ENCODE measurements around the gene KCNAB2.
A peak's percentile ranks its signal among the peaks of the same experiment; 100 is the strongest.

KCNAB2 gene

DNA sequence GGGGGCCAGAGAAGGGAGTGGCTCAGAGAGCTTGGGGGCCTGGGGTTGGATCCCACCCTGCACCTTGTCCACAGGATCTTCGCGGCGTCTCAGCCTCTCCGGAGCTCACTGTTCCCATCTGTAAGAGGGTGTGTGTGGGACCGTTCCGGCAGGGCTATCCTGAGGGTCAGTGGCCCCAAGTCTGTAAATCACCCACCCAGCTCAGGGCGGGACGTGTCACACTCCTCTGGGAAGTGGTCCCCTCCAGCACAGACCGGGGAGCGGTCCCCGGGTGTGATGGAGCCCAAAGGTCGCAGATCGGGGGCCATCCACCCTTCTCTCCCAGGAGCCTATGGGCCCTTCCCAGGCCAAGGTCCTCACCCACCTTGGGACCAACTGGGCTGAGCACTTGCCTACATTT, 40.0 kb downstream of the KCNAB2 start:
- DNase-seq, result no peak

DNA sequence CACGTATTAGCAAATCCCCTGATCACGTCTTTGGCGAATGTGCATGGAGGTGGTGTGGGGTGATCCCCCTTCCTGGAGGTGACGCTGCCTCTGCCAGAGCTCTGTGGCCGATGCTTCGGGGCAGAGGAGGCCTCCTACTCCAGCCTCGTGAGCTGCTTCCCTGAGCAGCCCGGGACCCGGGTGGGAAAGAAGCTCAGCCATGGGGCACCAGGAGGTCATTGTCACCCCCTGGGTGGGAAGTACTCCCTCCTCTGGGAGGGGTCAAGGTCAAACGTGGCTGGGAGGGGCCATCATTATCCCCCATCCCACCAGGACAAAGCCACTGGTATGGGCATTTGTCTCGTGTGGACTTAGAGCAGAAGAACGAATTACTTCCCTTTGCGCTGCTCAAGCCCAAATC, 40.7 kb downstream of the KCNAB2 start:
- DNase-seq, result no peak

GRCh38 chr1:6086762-6087376, 41.2 kb downstream of the KCNAB2 start:
- DNase-seq, result no peak

GRCh38 chr1:6087377-6087772, 41.7 kb downstream of the KCNAB2 start:
- no peak for DNase-seq

DNA sequence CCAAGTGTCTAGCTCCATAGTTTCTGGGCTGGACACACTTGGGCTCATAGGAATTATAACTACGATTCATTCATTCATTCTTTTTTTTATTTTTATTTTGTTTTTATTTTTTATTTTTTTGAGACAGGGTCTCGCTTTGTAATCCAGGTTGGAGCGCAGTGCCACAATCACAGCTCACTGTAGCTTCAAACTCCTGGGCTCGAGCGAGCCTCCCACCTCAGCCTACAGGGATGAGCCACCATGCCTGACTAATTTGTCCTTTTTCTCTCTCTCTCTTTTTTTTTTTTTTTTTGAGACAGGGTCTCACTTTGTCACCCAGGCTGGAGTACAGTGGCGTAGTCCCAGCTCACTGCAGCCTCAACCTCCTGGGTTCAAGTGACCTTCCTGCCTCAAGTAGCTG, 42.3 kb downstream of the KCNAB2 start:
- DNase-seq, result no peak

- no peak for DNase-seq
Measured at GRCh38 chr1:6088956-6089355, 43.3 kb downstream of the KCNAB2 start.

DNA sequence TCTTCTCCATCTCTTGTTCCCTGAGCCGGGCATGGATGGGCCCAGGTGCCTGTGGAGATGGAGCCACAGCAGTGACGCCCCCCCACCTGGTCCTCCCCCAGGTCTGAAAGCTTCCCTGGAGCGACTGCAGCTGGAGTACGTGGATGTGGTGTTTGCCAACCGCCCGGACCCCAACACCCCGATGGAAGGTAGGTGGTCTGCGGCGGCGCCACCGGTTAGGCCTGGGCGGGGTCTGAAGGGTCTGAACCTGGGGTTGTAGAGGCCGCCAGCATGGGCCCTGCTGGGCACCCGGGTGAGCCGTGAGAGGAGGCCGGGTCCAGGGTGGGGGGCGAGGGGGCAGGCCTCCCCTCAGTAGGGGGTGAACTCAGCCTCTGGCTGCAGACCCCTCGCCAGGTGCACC, 44.6 kb downstream of the KCNAB2 start:
- DNase-seq, result no peak

GRCh38 chr1:6090996-6091822, 45.5 kb downstream of the KCNAB2 start:
- peak; percentile 16 for DNase-seq

DNA sequence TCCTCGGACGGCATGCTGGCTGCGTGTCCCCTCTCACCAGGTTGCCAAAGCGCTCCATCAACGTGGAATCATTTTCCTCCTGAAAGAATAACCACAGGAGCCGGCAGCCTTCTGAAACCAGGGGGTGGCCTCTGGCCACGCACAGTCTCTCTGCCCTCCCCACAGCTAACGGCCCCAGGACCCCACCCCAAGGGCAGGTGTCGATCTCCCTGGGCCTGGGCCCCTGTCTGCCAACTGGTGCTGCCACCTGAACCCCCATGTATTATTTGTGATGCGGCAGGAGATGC, 46.1 kb downstream of the KCNAB2 start:
- no peak for DNase-seq

GRCh38 chr1:6092211-6092610, 46.5 kb downstream of the KCNAB2 start:
- DNase-seq, result no peak

GRCh38 chr1:6093071-6093470, 47.4 kb downstream of the KCNAB2 start:
- DNase-seq, result no peak

GRCh38 chr1:6093611-6094010, 47.9 kb downstream of the KCNAB2 start:
- no peak for DNase-seq

DNA sequence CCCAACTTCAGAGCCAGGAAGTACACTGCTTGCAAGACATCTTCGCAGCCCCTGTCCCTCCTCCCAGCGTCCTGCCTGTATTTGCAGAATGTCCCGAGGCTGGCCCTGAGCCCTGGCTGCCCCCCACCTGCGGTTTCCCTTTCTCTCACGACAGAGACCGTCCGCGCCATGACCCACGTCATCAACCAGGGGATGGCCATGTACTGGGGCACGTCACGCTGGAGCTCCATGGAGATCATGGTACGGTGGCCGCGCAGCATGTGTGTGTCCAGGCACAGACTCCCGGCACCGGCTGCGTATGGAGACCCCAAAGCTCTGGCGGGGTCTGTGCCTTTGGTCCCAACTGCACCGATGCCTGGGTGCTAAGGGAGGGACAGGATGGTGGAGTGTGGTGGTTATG, 48.6 kb downstream of the KCNAB2 start:
- DNase-seq, result no peak

- DNase-seq, result no peak
Measured at GRCh38 chr1:6094801-6095505, 49.3 kb downstream of the KCNAB2 start.

- no peak for DNase-seq
Measured at GRCh38 chr1:6095511-6096242, 50.0 kb downstream of the KCNAB2 start.

DNA sequence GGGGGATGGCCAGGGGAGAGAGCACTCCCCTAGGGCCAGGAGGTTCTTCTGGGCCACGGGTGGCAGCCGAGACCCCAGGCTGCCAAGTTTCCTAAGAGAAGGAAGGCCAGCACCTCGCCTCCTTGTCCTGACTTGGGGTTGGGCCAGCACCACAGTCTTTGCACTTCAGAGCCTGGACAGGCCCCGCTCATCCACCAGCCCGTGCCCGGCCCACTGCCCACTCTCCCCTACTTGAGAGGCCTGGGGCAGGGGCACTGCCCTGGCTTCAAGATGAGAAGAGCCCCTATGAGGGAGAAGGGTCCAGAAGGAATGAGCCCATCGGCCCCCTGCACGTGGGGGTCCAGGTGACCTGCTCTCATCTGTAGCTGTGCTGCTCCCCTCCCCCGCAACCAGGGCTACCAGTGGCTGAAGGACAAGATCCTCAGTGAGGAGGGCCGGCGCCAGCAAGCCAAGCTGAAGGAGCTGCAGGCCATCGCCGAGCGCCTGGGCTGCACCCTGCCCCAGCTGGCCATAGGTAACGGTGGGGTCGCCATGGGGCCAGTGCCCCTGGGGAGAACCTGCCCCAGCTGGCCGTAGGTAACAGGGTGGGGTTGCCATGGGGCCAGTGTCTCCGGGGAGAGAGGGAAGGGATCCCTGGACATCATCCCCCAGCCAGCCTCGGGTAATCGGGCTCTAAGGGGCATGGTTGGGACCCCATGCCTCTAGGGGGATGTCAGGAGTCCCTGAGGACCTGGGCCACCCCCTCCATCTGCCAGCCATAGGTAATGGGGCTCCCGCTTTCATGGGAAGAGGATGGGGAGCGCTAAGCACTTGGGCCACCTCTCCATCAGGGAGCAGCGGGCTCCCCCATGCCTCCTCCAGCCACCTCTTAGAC, 50.8 kb downstream of the KCNAB2 start:
- DNase-seq, result no peak

GRCh38 chr1:6097117-6097595, 51.5 kb downstream of the KCNAB2 start:
- DNase-seq, result no peak

DNA sequence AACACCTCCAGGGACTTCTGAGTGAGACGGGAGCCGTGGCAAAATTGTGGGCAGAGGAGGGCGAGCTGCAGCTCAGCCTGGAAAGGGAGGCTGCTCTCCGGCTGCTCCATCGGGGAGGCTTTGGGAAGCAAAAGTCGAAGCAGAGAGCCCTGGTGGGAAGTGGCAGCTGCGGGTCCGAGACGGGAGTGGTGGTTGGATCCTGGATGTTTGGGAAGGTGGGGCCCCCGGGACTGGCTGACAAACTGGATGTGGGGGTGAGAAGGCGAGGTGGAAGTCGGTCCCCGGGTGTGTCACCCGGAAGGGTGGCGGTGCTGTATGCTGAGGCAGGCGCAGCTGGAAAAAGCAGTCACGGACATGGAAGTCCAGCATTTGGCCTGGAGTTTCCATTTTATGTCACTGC, 52.1 kb downstream of the KCNAB2 start:
- no peak for DNase-seq

DNA sequence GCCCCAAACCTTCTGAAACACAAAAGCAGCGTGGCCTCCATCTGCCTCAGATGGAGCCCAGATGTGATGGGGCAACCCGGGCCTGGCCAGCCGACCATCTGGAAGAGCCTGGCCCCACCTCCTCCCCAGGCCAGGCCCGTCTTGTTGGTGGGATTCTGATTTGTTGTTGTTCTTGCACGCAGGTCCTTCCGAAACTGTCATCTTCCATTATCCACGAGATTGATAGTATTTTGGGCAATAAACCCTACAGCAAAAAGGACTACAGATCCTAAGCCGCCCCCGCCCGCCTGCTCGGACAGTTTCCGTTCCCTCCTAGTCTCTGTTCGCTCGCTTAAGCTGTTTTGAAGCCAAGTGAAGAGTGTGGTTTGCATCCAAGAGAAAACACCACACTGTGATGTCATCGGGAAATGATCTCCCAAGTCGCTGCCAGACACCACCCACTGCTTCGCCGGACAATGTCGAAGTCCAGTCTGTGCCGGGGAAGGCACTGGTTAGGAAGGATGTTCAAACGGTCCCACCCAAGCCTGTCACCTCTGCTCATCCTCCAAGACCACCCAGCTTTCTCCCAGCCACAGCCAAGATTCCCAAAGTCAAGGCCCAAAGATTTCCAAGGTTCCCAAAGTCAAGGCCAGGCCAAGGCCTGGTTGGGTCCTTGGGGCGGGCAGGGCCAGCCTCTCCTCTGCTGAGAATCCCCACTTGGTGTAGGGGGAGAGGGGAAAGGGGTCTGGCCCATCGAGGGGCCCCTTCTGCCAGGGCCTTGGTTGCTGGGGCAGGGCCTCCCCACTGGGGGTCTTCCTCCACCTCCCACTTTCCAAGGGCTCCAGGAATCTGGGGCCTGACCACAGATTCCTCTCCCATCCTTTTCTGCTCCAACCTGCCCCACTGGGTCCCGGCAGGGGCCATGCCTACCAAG, 52.9 kb downstream of the KCNAB2 start:
- DNase-seq, result no peak

GRCh38 chr1:6099297-6099696, 53.6 kb downstream of the KCNAB2 start:
- no peak for DNase-seq
